DMS53 treated with DMSO at 0.1 percent for 48 hours (cell line): ENCODE data around the gene AGPAT3.
"Not testable (repeated sequence)": the region's sequence is repeated elsewhere in the genome, so short reads cannot be mapped to it uniquely, and the experiment has no call there.

ENCODE experiments used
- DNase-seq: peaks from one replicate; lab custom pipeline; 2025; ENCODE audit not compliant: unreplicated experiment; lab: John Stamatoyannopoulos, UW

The AGPAT3 gene

GRCh38 chr21:43864962-43865539 lies at the start of gene AGPAT3:
AGPAT3 (plus strand) TSS chr21:43865223; CDS start chr21:43959682, 94,459 bp downstream.
- DNase-seq, result no peak

- DNase-seq, result no peak
Measured at GRCh38 chr21:43815991-43816390, 49.0 kb upstream of the AGPAT3 start.

GRCh38 chr21:43816611-43817071 lies 48.4 kb upstream of the AGPAT3 start:
- no peak for DNase-seq

- DNase-seq, result no peak
Measured at GRCh38 chr21:43817157-43818086, 47.6 kb upstream of the AGPAT3 start.

- no peak for DNase-seq
Measured at GRCh38 chr21:43818685-43819084, 46.3 kb upstream of the AGPAT3 start.

- DNase-seq, result no peak
Measured at GRCh38 chr21:43819511-43820405, 45.3 kb upstream of the AGPAT3 start.

- no peak for DNase-seq
Measured at GRCh38 chr21:43820466-43820865, 44.6 kb upstream of the AGPAT3 start.

- DNase-seq, result not testable (repeated sequence)
Measured at GRCh38 chr21:43822166-43822565, 42.9 kb upstream of the AGPAT3 start.

- DNase-seq, result not testable (repeated sequence)
Measured at GRCh38 chr21:43822741-43823140, 42.3 kb upstream of the AGPAT3 start.

- DNase-seq, result no peak
Measured at GRCh38 chr21:43824333-43825241, 40.4 kb upstream of the AGPAT3 start.

GRCh38 chr21:43825242-43825935 lies 39.6 kb upstream of the AGPAT3 start:
- no peak for DNase-seq

GRCh38 chr21:43825936-43826622 lies 38.9 kb upstream of the AGPAT3 start:
- peak; percentile 26 for DNase-seq

- DNase-seq, result no peak
Measured at GRCh38 chr21:43826623-43826974, 38.4 kb upstream of the AGPAT3 start.

- DNase-seq, result peak; percentile 42
Measured at GRCh38 chr21:43827015-43827611, 37.9 kb upstream of the AGPAT3 start.

- no peak for DNase-seq
Measured at GRCh38 chr21:43829161-43829560, 35.9 kb upstream of the AGPAT3 start.

- DNase-seq, result no peak
Measured at GRCh38 chr21:43829575-43830119, 35.4 kb upstream of the AGPAT3 start.

- DNase-seq, result no peak
Measured at GRCh38 chr21:43832158-43832550, 32.9 kb upstream of the AGPAT3 start.

- DNase-seq, result no peak
Measured at GRCh38 chr21:43832648-43833047, 32.4 kb upstream of the AGPAT3 start.
